ENCODE results near the gene GTPBP4. TPM values are rescaled to one million over a fixed set of nuclear protein-coding genes. Genes with fewer than 3 reads are reported as not detected.
"Not testable (repeated sequence)": the region's sequence is repeated elsewhere in the genome, so short reads cannot be mapped to it uniquely, and the experiment has no call there.

Gene GTPBP4
- total RNA-seq, 4 donors from 2014 or later = 14.4 to 37.2 (median 28.5) TPM

GRCh38 chr10:1006573-1006972 lies 18.3 kb downstream of the GTPBP4 start:
- no peaks in the 10 kb centered on the region for H3K9me3 ChIP-seq
- peaks cover 99% of the 10 kb centered on the region for H3K36me3 ChIP-seq
- H3K27me3 ChIP-seq = no peaks in the 10 kb centered on the region
- no peak overlapping the region for H3K4me3 ChIP-seq
- H3K4me1 ChIP-seq = no peaks in the 10 kb centered on the region
- H3K27ac ChIP-seq = no peak overlapping the region
- no peak for DNase-seq (ENCODE audit: low spot score in 2 of 2)
- 92% methylated on average over 9 of the region's 9 CpGs for WGBS
- TF ChIP-seq POLR2AphosphoS5 (IDR thresholded peaks at IDR 0.05) = no peak
- no peak for TF ChIP-seq EP300 (IDR thresholded peaks at IDR 0.05)
- TF ChIP-seq CTCF (IDR thresholded peaks at IDR 0.05) = no peak
- TF ChIP-seq POLR2A (IDR thresholded peaks at IDR 0.05) = no peak

GRCh38 chr10:1007583-1007982 lies 19.3 kb downstream of the GTPBP4 start:
- Histone ChIP-seq H3K4me1 (no peaks in the 10 kb centered on the region), H3K36me3 (peaks cover 99% of the 10 kb centered on the region), H3K4me3 (no peak overlapping the region), H3K9me3 (no peaks in the 10 kb centered on the region), H3K27ac (no peak overlapping the region), H3K27me3 (no peaks in the 10 kb centered on the region)
- 84% methylated on average over 10 of the region's 10 CpGs for WGBS
- no peak for TF ChIP-seq EP300 (IDR thresholded peaks at IDR 0.05)
- TF ChIP-seq POLR2A (IDR thresholded peaks at IDR 0.05) = no peak
- TF ChIP-seq POLR2AphosphoS5 (IDR thresholded peaks at IDR 0.05) = no peak
- TF ChIP-seq CTCF (IDR thresholded peaks at IDR 0.05) = no peak
- DNase-seq (ENCODE audit: low spot score in 2 of 2) = no peak

- Histone ChIP-seq H3K4me1 (no peaks in the 10 kb centered on the region), H3K36me3 (peaks cover 99% of the 10 kb centered on the region), H3K9me3 (no peaks in the 10 kb centered on the region), H3K27me3 (no peaks in the 10 kb centered on the region), H3K27ac (no peak overlapping the region), H3K4me3 (no peak overlapping the region)
- TF ChIP-seq CTCF (IDR thresholded peaks at IDR 0.05) = no peak
- TF ChIP-seq POLR2A (IDR thresholded peaks at IDR 0.05) = no peak
- TF ChIP-seq EP300 (IDR thresholded peaks at IDR 0.05) = no peak
- TF ChIP-seq POLR2AphosphoS5 (IDR thresholded peaks at IDR 0.05) = no peak
- DNase-seq (ENCODE audit: low spot score in 2 of 2) = no peak
- WGBS = 90% methylated on average over 9 of the region's 9 CpGs
These were observed 20.8 kb downstream of the GTPBP4 start for GRCh38 chr10:1009071-1009494.

- not testable (repeated sequence) for H3K4me1 ChIP-seq; DNase-seq (ENCODE audit: low spot score in 2 of 2); H3K27ac ChIP-seq; H3K9me3 ChIP-seq; H3K4me3 ChIP-seq; H3K27me3 ChIP-seq
- 74% methylated on average over 7 of the region's 8 CpGs for WGBS
- peaks cover 99% of the 10 kb centered on the region for H3K36me3 ChIP-seq
These were observed 21.7 kb downstream of the GTPBP4 start for GRCh38 chr10:1009947-1010346.

- Histone ChIP-seq H3K36me3 (peaks cover 96% of the 10 kb centered on the region), H3K27ac (no peak overlapping the region), H3K4me3 (no peak overlapping the region), H3K4me1 (no peaks in the 10 kb centered on the region), H3K9me3 (no peaks in the 10 kb centered on the region), H3K27me3 (no peaks in the 10 kb centered on the region)
- 97% methylated on average over 7 of the region's 7 CpGs for WGBS
- DNase-seq (ENCODE audit: low spot score in 2 of 2) = no peak
- no peak for TF ChIP-seq EP300 (IDR thresholded peaks at IDR 0.05)
- TF ChIP-seq POLR2AphosphoS5 (IDR thresholded peaks at IDR 0.05) = no peak
- TF ChIP-seq CTCF (IDR thresholded peaks at IDR 0.05) = no peak
- no peak for TF ChIP-seq POLR2A (IDR thresholded peaks at IDR 0.05)
These were observed 22.5 kb downstream of the GTPBP4 start for GRCh38 chr10:1010703-1011102.

GRCh38 chr10:1011696-1012095 lies 23.5 kb downstream of the GTPBP4 start:
- Histone ChIP-seq H3K27me3 (no peaks in the 10 kb centered on the region), H3K36me3 (peaks cover 96% of the 10 kb centered on the region), H3K4me1 (no peaks in the 10 kb centered on the region), H3K4me3 (no peak overlapping the region), H3K27ac (no peak overlapping the region), H3K9me3 (no peaks in the 10 kb centered on the region)
- TF ChIP-seq POLR2A (IDR thresholded peaks at IDR 0.05) (no peak), EP300 (IDR thresholded peaks at IDR 0.05) (no peak), CTCF (IDR thresholded peaks at IDR 0.05) (no peak), POLR2AphosphoS5 (IDR thresholded peaks at IDR 0.05) (no peak)
- no peak for DNase-seq (ENCODE audit: low spot score in 2 of 2)
- 95% methylated on average over 16 of the region's 16 CpGs for WGBS
